PFSK-1 (cell line): Measurements from ENCODE around the gene VOPP1.

Experiments
- FOXP2 ChIP-seq: optimal IDR thresholded peaks from 2 replicates; pipeline ENCODE3; 2011; ENCODE audit warnings: borderline replicate concordance, control low read depth, inconsistent platforms; ENCODE audit not compliant: insufficient read depth; ENCODE audit errors: extremely low read length, extremely low read depth
- POLR2AphosphoS5 ChIP-seq: IDR thresholded peaks from 2 replicates; pipeline ENCODE4 v1.6.1; 2012; ENCODE audit warnings: low read depth, mild to moderate bottlenecking, control low read depth, low read length, moderate library complexity
- REST ChIP-seq, 2 experiments: IDR thresholded peaks; 2 replicates each; pipeline versions ENCODE4 v1.6.1 to v1.8.0; 2011 to 2012; ENCODE audit warnings: low read depth in 2 of 2, low read length in 2 of 2, control low read depth in 1 of 2, inconsistent platforms in 1 of 2, mild to moderate bottlenecking in 1 of 2, moderate library complexity in 1 of 2; ENCODE audit not compliant: insufficient read depth in 1 of 2
- SIN3A ChIP-seq: IDR thresholded peaks from 2 replicates; pipeline ENCODE4 v1.6.1; 2012; ENCODE audit warnings: mild to moderate bottlenecking, low read length, moderate library complexity, borderline replicate concordance; ENCODE audit not compliant: insufficient read depth
- TAF1 ChIP-seq: IDR thresholded peaks from 2 replicates; pipeline ENCODE4 v1.6.1; 2012; ENCODE audit warnings: low read length, control low read depth, borderline replicate concordance; ENCODE audit not compliant: insufficient read depth

- no peak for TF ChIP-seq FOXP2
- no peak for TF ChIP-seq REST (IDR thresholded peaks at IDR 0.05; ENCODE audit: insufficient read depth in 1 of 2, low read depth in 2 of 2, low read length in 2 of 2)
- no peak for TF ChIP-seq POLR2AphosphoS5
- no peak for TF ChIP-seq TAF1
- no peak for TF ChIP-seq SIN3A
Measured at GRCh38 chr7:55504093-55504859, 68.0 kb downstream of the VOPP1 start.
